Measurements from ENCODE around the gene DAZAP1. TPM values are rescaled to one million over a fixed set of nuclear protein-coding genes. Genes with fewer than 3 reads are reported as not detected.

The DAZAP1 gene
- total and polyA plus RNA-seq, 2 of the 4 experiments (the other 2 are of a cell fraction), result 22.0 to 62.8 TPM

GRCh38 chr19:1483131-1483978 lies 76.0 kb downstream of the DAZAP1 start:
- Histone ChIP-seq H3K9ac (ENCODE audit: low read depth, low read length) (no peak overlapping the region), H3K4ac (ENCODE audit: low read depth, low read length) (no peak overlapping the region), H2AK9ac (replicated peaks; ENCODE audit: low read depth, low read length, poor library complexity) (no peak overlapping the region), H4K91ac (ENCODE audit: insufficient read depth, low read depth, low read length) (no peak overlapping the region), H4K8ac (ENCODE audit: low read depth in 2 of 2, low read length in 2 of 2) (no peak overlapping the region), H3K27ac (ENCODE audit: insufficient read depth, low read length) (no peak overlapping the region), H2BK20ac (ENCODE audit: low read depth, low read length) (no peak overlapping the region), H3K27me3 (ENCODE audit: control insufficient read depth, insufficient read depth, low read length) (no peaks in the 10 kb centered on the region), H3K18ac (ENCODE audit: low read depth, low read length) (no peak overlapping the region), H2AFZ (replicated peaks; ENCODE audit: low read length, poor library complexity) (no peak overlapping the region), H4K5ac (ENCODE audit: low read depth, low read length) (no peak overlapping the region), H2AK5ac (ENCODE audit: low read depth, low read length) (no peak overlapping the region), H3K36me3 (ENCODE audit: control insufficient read depth, insufficient read depth, low read length) (no peaks in the 10 kb centered on the region), H3K4me2 (ENCODE audit: low read depth, low read length) (no peak overlapping the region), H2BK5ac (ENCODE audit: low read depth, low read length, poor library complexity, severe bottlenecking) (no peak overlapping the region), H3K9me1 (ENCODE audit: insufficient read depth, low read length) (no peaks in the 10 kb centered on the region), H4K20me1 (ENCODE audit: insufficient read depth, low read length) (peaks cover 4% of the 10 kb centered on the region), H3K9me3 (ENCODE audit: control insufficient read depth, insufficient read depth, low read length) (no peaks in the 10 kb centered on the region), H2BK15ac (ENCODE audit: low read depth, low read length) (no peak overlapping the region), H3K56ac (ENCODE audit: extremely low read depth, insufficient read depth, low read length) (no peak overlapping the region), H3K4me1 (ENCODE audit: control insufficient read depth, insufficient read depth, low read length) (no peaks in the 10 kb centered on the region), H3K4me3 (ENCODE audit: insufficient read depth, low read depth, low read length) (no peak overlapping the region), H2BK120ac (ENCODE audit: low read depth, low read length) (no peak overlapping the region), H3K79me1 (ENCODE audit: low read depth in 1 of 2, low read length in 2 of 2) (peaks cover 2 to 3% of the 10 kb centered on the region in 2 experiments; a peak in 3 of 4 replicates), H3K14ac (replicated peaks; ENCODE audit: low read depth, low read length) (no peak overlapping the region), H3K23ac (ENCODE audit: low read depth, low read length) (no peak overlapping the region)
- no peak for TF ChIP-seq RCOR1 (IDR thresholded peaks at IDR 0.05; ENCODE audit: insufficient replicate concordance, low read length)
- TF ChIP-seq CTCF (conservative IDR thresholded peaks at IDR 0.05; ENCODE audit: low read depth, low read length), result no peak
- no peak for TF ChIP-seq BHLHE40 (IDR thresholded peaks at IDR 0.05; ENCODE audit: low read depth, low read length)
- TF ChIP-seq MAFK (IDR thresholded peaks at IDR 0.05; ENCODE audit: low read depth, low read length), result no peak
- TF ChIP-seq SMC3 (IDR thresholded peaks at IDR 0.05; ENCODE audit: low read depth, low read length), result no peak
- no peak for DNase-seq
- intact Hi-C loops (cut with micrococcal nuclease), result no loop called here
- ChIA-PET CTCF (no interaction called here), POLR2A (ENCODE audit: unreplicated experiment) (no interaction called here)
- 94% methylated on average over 35 of the region's 77 CpGs; no CpG with 5 or more reads in 1 of the 2 experiments for WGBS, 2 experiments (ENCODE audit: extremely low coverage in 2 of 2, insufficient read length in 1 of 2)
- no TSS peak for BruUV-seq (replicated peaks)
- dilution Hi-C loops (cut with HindIII; ENCODE audit: low sequenced_read_pairs, unreplicated experiment), result no loop called here
- ATAC-seq (ENCODE audit: low read depth), result no peak
- in situ Hi-C loops (cut with MboI; ENCODE audit: low sequenced_read_pairs), result no loop called here
